ACC112 (cell line): ENCODE results near the gene KNSTRN.

Source experiments
- H2AFZ ChIP-seq: fragments of 200-600 bp; sonication (generic); one replicate; pipeline ENCODE4 v1.6.0; 2017; ENCODE audit warnings: antibody characterized with exemption, low read length; ENCODE audit not compliant: unreplicated experiment
- H3K27ac ChIP-seq: fragments of 200-600 bp; sonication (generic); 2 replicates; pipeline ENCODE4 v1.5.1; 2014; ENCODE audit warnings: low read depth, mild to moderate bottlenecking, antibody characterized with exemption, low read length, moderate library complexity
- H3K27me3 ChIP-seq: fragments of 200-600 bp; sonication (generic); 2 replicates; pipeline ENCODE4 v1.6.1; 2014; ENCODE audit warnings: mild to moderate bottlenecking, antibody characterized with exemption, low read length, moderate library complexity, mixed read lengths; ENCODE audit not compliant: insufficient read depth
- H3K36me3 ChIP-seq: fragments of 200-600 bp; sonication (generic); 2 replicates; pipeline ENCODE4 v1.6.1; 2016; ENCODE audit warnings: mild to moderate bottlenecking, antibody characterized with exemption, low read length, moderate library complexity, mixed read lengths; ENCODE audit not compliant: insufficient read depth
- H3K4me1 ChIP-seq: fragments of 200-600 bp; sonication (generic); one replicate; pipeline ENCODE4 v1.6.1; 2016; ENCODE audit warnings: low read length, mixed read lengths; ENCODE audit not compliant: insufficient read depth, unreplicated experiment, control insufficient read depth
- H3K4me3 ChIP-seq: fragments of 200-600 bp; sonication (generic); 2 replicates; pipeline ENCODE4 v1.5.1; 2014; ENCODE audit warnings: mild to moderate bottlenecking, low read depth, low read length
- H3K79me2 ChIP-seq: fragments of 200-600 bp; sonication (generic); one replicate; pipeline ENCODE4 v1.6.0; 2016; ENCODE audit warnings: low read length; ENCODE audit not compliant: control insufficient read depth, unreplicated experiment, insufficient read depth

The KNSTRN gene

GRCh38 chr15:40339621-40339945 is 42.9 kb upstream of the KNSTRN start:
- Histone ChIP-seq H3K4me3 (peak overlapping the region; percentile 77), H3K27me3 (no peaks in the 10 kb centered on the region), H3K36me3 (no peaks in the 10 kb centered on the region), H3K4me1 (peaks cover 90% of the 10 kb centered on the region), H3K27ac (peak overlapping the region; percentile 95), H3K79me2 (peaks cover 28% of the 10 kb centered on the region), H2AFZ (no peak overlapping the region)

GRCh38 chr15:40340038-40340739 is 42.3 kb upstream of the KNSTRN start:
- H3K27me3 ChIP-seq, result no peaks in the 10 kb centered on the region
- H3K27ac ChIP-seq, result peak overlapping the region; percentile 95
- H3K4me3 ChIP-seq, result peak overlapping the region; percentile 77
- H3K79me2 ChIP-seq, result peaks cover 28% of the 10 kb centered on the region
- no peaks in the 10 kb centered on the region for H3K36me3 ChIP-seq
- peaks cover 90% of the 10 kb centered on the region for H3K4me1 ChIP-seq
- no peak overlapping the region for H2AFZ ChIP-seq

- Histone ChIP-seq H3K27me3 (no peaks in the 10 kb centered on the region), H3K4me1 (peaks cover 84% of the 10 kb centered on the region), H3K4me3 (peak within 1 kb of the TSS; percentile 77), H3K36me3 (no peaks in the 10 kb centered on the region), H3K27ac (peak within 1 kb of the TSS; percentile 95), H3K79me2 (peaks cover 28% of the 10 kb centered on the region), H2AFZ (no peak within 1 kb of the TSS)
Measured at GRCh38 chr15:40340740-40341400, 41.7 kb upstream of the KNSTRN start, which contains the start of gene CCDC9B. CCDC9B (minus strand) TSS chr15:40340939; CDS start chr15:40340819, 120 bp downstream.

GRCh38 chr15:40342416-40343320 is 39.9 kb upstream of the KNSTRN start:
- Histone ChIP-seq H3K4me1 (peaks cover 69% of the 10 kb centered on the region), H3K27ac (peak overlapping the region; percentile 91), H2AFZ (peak overlapping the region; percentile 48)

GRCh38 chr15:40343512-40343911 is 39.0 kb upstream of the KNSTRN start:
- no peak overlapping the region for H3K4me3 ChIP-seq
- H3K4me1 ChIP-seq, result peaks cover 61% of the 10 kb centered on the region
- H3K36me3 ChIP-seq, result no peaks in the 10 kb centered on the region
- H3K27me3 ChIP-seq, result no peaks in the 10 kb centered on the region
- H3K27ac ChIP-seq, result peak overlapping the region; percentile 91
- peaks cover 16% of the 10 kb centered on the region for H3K79me2 ChIP-seq
- peak overlapping the region; percentile 48 for H2AFZ ChIP-seq

More at GRCh38 chr15:40342416-40343320, 39.9 kb upstream of the KNSTRN start:
- H3K36me3 ChIP-seq, result no peaks in the 10 kb centered on the region
- no peaks in the 10 kb centered on the region for H3K27me3 ChIP-seq
- peaks cover 23% of the 10 kb centered on the region for H3K79me2 ChIP-seq
- no peak overlapping the region for H3K4me3 ChIP-seq

GRCh38 chr15:40344217-40344616 is 38.3 kb upstream of the KNSTRN start:
- no peak overlapping the region for H2AFZ ChIP-seq
- peak overlapping the region; percentile 91 for H3K27ac ChIP-seq
- H3K79me2 ChIP-seq, result peaks cover 10% of the 10 kb centered on the region
- no peaks in the 10 kb centered on the region for H3K27me3 ChIP-seq
- H3K36me3 ChIP-seq, result no peaks in the 10 kb centered on the region
- H3K4me1 ChIP-seq, result peaks cover 54% of the 10 kb centered on the region
- no peak overlapping the region for H3K4me3 ChIP-seq

- Histone ChIP-seq H2AFZ (no peak overlapping the region), H3K4me1 (peaks cover 49% of the 10 kb centered on the region), H3K27ac (peak overlapping the region; percentile 91)
Measured at GRCh38 chr15:40344631-40345120, 37.8 kb upstream of the KNSTRN start.

GRCh38 chr15:40345225-40345866 is 37.2 kb upstream of the KNSTRN start:
- Histone ChIP-seq H3K4me3 (no peak overlapping the region), H3K79me2 (no peaks in the 10 kb centered on the region), H3K27me3 (no peaks in the 10 kb centered on the region), H3K27ac (no peak overlapping the region), H2AFZ (no peak overlapping the region), H3K36me3 (no peaks in the 10 kb centered on the region), H3K4me1 (peaks cover 43% of the 10 kb centered on the region)

More at GRCh38 chr15:40344631-40345120, 37.8 kb upstream of the KNSTRN start:
- Histone ChIP-seq H3K27me3 (no peaks in the 10 kb centered on the region), H3K36me3 (no peaks in the 10 kb centered on the region), H3K79me2 (peaks cover 6% of the 10 kb centered on the region), H3K4me3 (no peak overlapping the region)

- Histone ChIP-seq H3K36me3 (no peaks in the 10 kb centered on the region), H3K27ac (no peak overlapping the region), H2AFZ (no peak overlapping the region), H3K27me3 (no peaks in the 10 kb centered on the region), H3K4me3 (no peak overlapping the region), H3K79me2 (no peaks in the 10 kb centered on the region), H3K4me1 (peaks cover 38% of the 10 kb centered on the region)
Measured at GRCh38 chr15:40345867-40346578, 36.5 kb upstream of the KNSTRN start.
